ENCODE data around the gene ZFP3.
"Not testable (repeated sequence)": the region's sequence is repeated elsewhere in the genome, so short reads cannot be mapped to it uniquely, and the experiment has no call there.

ZFP3 gene

GRCh38 chr17:5080591-5080990 is 2.3 kb downstream of the ZFP3 start:
- DNase-seq = no peak

DNA sequence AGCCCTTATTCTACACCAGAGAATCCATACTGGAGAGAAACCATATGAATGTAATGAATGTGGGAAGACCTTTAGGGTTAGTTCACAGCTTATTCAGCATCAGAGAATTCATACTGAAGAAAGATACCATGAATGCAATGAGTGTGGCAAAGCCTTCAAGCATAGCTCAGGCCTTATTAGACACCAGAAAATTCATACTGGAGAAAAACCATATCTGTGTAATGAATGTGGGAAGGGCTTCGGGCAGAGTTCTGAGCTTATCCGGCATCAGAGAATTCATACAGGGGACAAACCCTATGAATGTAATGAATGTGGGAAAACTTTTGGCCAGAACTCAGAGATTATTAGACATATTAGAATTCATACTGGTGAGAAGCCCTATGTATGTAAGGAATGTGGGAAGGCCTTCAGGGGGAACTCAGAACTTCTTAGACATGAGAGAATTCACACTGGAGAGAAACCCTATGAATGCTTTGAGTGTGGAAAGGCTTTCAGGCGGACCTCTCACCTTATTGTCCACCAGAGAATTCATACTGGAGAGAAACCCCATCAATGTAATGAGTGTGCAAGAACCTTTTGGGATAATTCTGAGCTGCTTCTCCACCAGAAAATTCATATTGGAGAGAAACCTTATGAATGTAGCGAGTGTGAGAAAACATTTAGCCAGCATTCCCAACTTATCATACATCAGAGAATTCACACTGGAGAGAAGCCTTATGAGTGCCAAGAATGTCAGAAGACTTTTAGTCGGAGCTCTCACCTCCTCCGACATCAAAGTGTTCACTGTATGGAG is 14.1 kb downstream of the ZFP3 start:
- DNase-seq = no peak

DNA sequence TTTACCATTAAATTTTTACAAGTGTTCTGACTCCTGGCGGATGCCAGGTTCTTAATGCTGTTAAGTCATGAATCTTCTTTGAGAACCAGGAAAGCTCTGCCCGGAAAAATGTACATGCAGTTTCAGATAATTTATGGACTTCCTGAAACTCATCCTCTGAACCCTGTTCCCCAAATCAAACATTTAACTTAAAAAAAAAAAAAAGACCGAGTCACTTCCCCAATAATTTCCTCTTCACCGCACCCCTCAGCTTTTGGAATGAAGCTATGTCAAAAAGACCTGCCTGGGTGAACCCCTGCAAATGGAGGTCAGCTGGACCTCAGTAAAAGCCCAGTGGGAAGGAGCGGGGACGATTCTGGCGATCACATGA is 18.4 kb downstream of the ZFP3 start:
- DNase-seq = no peak

DNA sequence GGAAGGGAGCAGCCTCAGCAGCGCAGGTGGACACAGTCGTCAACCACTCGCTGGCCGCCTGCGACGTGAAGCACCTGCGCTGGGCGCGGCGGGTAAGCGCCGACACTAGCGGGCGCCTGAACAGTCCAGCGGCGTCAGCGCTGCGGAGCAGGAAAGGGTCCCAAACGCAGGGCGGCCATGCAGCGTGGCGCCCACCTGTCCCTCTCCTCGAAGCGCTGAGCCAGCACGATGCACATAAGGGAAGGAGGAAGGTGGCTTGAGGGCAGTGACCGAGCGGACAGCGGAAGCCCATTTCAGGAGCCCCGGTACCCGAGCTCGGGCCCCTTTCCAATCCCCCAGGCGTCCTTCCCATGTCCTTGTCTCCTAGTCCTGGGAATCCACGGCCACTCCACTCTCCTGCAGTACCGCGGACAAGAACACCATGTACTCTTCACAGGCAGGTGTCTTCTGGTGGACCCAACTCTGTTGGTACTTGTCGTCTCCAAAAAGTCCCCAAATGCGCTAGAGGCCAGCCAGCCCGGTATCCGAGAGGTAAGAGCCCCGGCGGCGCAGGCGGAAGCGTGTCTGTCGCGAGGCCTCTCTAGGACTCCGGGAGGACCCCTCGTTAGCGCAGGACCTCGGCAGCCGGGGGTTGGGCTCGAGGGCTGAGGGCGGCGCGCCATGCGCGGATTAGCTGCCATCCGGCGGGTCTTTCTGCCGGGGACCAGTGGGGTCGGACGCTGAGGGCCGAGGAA is 19.0 kb downstream of the ZFP3 start:
- DNase-seq = no peak

DNA sequence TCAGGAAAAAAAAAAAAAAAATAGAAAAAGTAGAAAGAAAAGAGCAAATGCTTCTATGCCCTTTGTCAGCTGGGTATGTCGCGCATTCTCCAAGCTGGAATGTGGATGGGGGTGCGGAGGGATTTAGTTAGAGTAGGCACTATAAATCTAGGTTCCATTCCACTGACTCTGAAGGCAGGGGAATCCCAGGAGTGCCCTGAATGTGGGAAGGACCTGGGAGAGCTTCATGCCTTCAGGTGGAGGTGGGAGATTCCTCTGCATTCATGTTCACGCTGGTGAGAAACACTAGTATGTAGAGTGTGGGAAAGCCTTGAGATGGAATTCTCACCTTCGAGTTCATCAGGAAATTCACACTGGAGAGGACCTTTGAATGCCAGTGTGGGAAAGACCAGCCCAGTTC is 21.0 kb downstream of the ZFP3 start:
- no peak for DNase-seq

GRCh38 chr17:5100832-5101231 is 22.6 kb downstream of the ZFP3 start:
- DNase-seq = no peak

DNA sequence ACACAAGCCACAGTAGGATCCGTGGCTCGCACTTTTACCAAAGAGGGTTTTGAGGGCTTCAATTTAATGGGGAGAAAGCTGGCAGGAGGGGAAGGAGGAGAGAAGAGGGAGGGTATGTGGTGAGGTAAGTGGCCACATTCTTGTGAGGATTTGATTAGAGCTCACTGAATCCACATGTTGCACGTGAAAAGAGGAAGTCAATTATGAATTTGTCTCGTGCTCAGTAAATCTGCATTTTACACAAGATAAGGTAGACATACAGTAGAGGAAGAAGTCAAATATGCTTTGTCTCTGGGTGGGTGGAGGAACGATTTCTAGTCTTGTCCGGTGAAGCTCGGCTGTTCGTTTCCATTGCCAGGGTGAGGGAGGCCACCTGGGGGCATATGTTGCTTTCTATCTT is 32.5 kb downstream of the ZFP3 start:
- no peak for DNase-seq

- peak; percentile 86 for DNase-seq
Observed at GRCh38 chr17:5111402-5112204, 33.3 kb downstream of the ZFP3 start, which contains the start of gene ZNF232. Gene ZNF232, minus strand, starts transcription at chr17:5111878. Its CDS starts 56 bp downstream, at chr17:5111822.

DNA sequence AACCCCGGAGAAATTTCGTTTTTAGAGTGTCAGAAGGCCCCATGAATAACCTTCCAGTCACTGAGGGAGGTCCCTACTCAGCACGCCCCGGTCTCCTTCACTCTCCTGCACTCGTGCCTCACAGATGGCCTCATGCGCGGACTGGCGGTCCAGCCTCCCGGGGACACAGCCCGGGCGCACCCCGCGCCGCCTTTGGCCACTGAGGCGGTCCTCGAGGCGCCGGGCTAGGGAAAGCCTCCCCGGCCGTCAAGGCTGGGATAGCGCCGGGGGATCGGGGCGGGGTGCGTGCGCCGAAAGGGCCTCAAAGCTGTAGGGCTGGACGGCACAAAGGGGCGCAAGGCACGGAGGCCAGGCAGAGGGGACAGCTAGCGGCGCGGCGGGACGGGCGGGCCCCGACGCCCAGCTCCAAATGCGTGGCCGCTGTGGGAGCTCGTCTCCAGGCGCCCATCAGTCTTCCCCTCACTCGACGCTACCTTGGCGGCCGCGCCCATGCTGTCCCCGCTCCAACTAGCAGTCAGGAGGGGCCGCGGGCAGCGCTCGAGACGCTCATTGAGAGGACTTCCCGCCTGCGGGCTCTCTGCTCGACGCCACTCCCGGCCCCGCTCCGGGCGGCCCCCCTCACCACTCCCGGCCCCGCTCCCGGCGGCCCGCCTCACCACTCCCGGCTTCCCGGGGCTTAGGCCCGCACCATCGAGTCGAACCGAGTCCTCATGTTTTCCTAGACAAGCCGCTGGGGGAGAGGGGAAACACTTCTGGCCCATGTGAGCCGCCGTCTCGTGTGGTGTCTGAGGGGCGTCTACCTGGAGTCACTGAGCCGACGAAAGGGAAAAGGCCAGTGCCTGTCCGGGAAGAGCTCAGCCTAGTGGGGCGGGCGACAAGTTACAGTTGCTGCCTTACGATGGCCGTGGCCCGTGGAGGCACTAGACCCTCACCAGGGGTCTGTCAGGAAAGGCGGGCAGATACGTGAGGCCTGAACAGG is 37.7 kb downstream of the ZFP3 start, which contains the start of gene USP6:
Gene USP6 (plus strand): TSS at position 360 of the 979 bp plus-strand sequence. CDS start 14,336 bp downstream, outside the sequence.
- no peak for DNase-seq

DNA sequence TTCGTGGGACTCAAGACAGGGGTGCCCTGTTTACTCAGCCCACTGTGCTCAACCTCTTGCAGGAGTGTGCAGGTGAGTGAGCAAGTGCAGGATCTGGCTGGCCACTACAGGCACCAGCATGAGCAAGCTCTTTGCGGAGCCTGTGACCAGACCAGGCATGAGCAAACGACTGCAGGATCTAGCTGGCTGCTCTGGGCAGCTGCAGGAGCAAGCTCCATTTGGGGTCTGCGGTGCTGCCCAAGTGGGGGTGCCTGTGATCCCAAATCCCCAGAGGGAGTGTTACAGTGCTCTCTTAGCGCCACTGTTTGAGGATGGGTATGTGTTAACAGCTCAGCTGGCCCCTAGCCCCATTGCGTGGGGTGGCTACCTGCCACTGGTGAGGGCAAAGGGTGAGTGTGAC is 40.0 kb downstream of the ZFP3 start:
- no peak for DNase-seq

- DNase-seq = no peak
Observed at GRCh38 chr17:5120036-5120435, 41.8 kb downstream of the ZFP3 start.

DNA sequence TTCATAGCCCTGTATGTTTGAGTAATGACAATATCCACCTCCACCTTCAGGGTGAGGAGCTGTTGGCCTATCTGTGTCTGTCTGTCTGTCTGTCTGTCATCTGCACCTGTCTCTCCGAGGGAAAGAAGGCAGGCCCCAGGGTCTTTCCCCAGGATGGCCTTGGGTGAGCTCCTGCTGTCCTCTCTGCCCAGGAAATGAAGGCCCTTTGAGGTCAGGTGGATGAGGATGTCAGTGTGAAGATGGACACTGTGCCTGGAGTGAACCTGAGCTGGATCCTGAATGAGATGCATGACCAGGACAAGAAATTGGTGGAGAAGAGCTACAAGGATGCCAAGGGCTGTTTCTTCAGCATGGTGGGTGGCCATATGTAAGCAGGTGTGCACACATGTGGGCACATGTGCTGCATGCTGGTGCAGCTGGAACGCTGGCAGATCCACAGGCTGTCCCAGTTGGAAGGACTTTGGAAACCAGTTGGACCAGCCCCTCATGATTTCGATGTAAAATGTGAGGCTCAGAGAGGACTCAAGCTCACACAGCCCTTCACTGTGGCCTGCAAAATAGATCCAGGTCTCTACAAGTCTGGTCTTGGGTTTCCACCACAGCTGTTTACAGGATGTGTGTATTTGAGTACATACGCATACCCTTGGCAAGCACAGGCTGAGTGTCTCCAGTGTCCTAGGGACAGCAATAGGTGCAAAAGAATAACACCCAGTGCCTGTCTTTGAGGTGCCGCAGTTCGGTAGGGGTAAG is 42.3 kb downstream of the ZFP3 start:
- DNase-seq = not testable (repeated sequence)

DNA sequence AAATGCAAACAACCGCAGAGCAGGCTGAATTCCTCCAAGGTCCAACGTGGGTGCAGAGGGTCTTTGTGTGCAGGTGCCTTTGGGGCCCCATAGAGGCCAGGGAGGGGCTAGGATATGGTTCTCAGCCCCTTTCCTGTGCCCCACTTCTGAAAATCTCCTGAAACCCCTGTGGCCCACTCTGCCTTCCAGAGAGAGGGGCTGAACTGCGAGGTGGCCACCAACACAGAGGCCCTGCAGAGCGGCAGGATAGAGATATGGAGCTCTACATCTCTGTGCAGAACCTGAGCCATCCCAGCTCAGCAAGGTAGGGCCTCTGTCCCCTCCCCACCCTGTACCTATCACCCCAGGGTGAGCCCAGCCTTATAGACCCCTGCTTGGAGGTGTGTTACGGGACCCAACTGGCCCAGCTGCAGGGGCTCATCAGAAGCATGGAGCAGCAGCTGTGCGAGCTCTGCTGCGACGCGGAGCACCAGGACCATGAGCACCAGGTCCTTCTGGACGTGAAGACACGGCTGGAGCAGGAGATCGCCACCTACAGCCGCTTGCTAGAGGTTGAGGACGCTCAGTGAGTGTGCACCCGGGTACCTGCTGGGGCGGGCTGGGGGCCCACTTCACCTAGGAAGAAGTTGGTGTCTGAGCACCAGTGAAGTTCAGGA is 43.0 kb downstream of the ZFP3 start:
- no peak for DNase-seq

DNA sequence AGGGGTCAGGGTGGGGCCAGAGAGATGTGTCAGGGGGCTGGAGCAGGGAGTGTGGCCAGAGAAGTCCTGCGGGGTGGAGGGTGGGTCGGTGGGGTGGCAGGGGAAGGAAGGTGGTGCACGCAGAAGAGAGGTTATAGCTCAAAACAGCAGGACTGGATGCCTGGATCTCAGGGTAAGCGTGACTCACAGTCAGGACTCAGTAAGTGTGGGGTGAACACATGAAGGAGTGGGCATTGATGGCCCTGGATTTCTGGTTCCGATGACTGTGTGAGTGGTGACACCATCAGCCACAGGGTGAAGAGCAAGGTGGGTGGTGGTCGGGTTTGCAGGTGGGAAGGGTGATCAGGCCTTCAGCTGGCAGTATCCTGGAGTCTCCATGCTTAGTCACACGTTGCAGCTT is 43.8 kb downstream of the ZFP3 start:
- DNase-seq = not testable (repeated sequence)

DNA sequence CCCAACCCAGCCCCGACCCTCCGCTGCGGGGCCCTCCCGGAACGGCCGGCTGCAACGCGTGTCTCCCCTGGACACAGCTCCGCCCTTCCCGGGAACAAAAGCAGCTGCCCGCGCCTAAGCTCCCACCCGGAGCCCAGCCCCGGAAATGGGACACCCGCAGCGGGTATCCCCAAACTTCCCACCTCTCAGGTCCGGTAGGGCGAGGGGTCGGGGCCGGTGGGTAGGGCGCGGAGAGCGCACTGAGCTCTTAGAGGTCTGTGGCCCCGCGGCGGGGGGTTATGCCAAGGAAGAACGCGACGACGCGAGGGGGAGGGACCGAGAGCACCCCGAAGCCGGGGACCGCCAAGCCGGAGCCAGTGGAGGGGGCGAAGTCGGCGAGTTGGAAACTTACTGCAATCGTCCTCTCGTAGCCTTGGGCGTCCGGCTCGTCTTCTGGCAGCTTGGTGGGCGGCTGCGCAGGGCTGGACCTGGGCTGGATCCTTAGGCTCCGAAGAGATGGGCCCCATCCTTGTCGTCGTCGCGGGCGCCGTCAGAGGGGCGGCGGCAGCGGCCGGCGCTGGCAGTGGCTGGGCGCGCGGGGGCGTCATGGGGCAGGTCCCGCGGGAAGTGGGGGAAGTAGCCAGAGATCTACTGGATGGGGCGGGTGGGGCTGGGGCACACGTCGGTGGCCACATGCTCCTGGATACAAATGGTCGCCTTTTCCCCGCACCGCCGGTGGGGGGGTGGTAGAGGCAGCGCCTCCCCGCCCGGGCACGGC is 44.5 kb downstream of the ZFP3 start:
- no peak for DNase-seq

DNA sequence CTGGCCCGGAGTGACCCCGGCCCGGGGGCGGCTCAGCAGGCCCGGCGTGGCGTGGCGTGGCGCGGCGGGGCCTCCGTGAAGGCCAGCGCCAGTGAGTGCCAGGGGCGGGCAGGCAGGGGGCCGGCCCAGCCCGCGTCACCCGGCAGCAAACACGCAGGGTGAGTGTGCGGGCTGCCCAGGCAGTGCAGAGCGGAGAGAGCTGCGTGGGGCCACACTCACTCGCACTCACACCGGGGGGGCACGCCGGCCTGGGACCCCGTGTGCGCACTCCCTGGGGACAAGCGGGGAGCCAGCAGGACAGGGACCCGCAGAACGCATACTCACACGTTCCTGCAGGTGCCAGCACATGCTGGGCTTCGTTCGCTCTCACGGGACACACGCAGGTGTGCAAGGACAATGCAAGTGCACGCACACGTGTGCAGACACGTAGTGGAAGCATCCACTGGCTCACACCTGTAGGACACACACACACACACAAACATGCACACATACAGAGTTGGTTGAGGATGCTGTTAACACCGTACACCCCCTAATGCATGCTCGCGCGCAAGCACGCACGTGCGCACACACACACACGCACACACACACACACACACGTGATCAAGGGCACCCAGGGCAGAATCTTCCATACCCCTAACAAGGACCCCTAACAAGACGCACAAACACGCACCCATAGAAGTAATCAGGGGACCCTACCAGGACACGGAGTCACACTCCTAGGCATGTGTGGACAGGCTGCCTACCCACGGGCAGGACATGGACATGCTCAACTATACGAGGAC is 45.3 kb downstream of the ZFP3 start:
- no peak for DNase-seq

DNA sequence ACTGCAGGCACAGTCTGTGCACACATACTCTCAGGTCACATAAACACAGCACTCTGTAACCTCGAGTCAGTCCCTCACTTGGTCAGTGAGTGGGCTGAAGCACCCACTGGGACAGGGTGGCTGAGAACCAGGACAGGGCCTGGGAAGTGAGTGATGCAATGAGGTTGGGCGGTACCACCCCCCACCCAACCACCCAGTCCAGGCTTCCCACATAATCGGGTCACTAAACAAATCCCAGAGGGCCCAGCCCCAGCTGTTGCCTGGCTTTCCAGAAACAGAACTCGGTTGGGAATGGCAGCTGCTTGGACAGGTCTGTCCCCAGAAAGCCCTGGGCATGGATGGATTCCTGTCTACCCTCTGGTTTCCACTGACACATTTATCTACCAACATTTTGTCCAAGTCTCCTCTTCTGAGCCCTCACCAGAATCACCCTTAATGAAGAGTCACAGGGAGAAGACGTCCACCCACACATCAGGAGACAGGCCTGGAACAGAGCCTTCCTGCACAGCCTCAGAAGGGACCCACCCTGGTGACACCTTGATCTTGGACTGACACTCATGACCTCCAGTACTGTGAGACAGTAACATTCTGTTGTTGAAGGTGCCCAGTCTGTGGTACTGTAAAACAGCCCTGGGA is 46.0 kb downstream of the ZFP3 start:
- not testable (repeated sequence) for DNase-seq

DNA sequence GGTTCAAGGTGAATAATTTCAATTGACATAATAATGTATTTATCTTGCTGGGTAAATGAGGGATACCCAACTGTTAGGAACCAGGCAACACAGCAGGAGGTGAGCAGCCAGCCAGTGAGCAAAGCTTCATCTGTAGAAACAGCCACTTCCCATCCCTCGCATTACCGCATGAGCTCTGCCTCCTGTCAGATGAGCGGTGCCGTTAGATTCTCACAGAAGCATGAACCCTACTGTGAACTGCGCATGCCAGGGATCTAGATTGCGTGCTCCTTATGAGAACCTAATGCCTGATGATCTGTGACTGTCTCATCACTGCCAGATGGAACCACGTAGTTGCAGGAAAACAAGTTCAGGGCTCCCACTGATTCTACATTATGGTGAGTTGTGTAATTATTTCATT is 46.6 kb downstream of the ZFP3 start:
- DNase-seq = not testable (repeated sequence)
